HG03103 (cell line): ENCODE results near the gene TSPAN15.
"Not testable (repeated sequence)": the region's sequence is repeated elsewhere in the genome, so short reads cannot be mapped to it uniquely, and the experiment has no call there.

Experiments
- ATAC-seq: cut with Tn5 transposase; IDR thresholded peaks from one replicate; pipeline ENCODE4 v1.9.1; 2021; ENCODE audit warnings: low read depth; ENCODE audit not compliant: unreplicated experiment

Gene TSPAN15

GRCh38 chr10:69481811-69482524 is 30.7 kb downstream of the TSPAN15 start:
- no peak for ATAC-seq

- ATAC-seq, result no peak
These were observed 32.7 kb downstream of the TSPAN15 start for GRCh38 chr10:69483963-69484362.

- no peak for ATAC-seq
These were observed 33.5 kb downstream of the TSPAN15 start for GRCh38 chr10:69484736-69485135.

- no peak for ATAC-seq
These were observed 35.9 kb downstream of the TSPAN15 start for GRCh38 chr10:69486922-69487730.

GRCh38 chr10:69488149-69488844 is 37.0 kb downstream of the TSPAN15 start:
- not testable (repeated sequence) for ATAC-seq

- not testable (repeated sequence) for ATAC-seq
These were observed 37.6 kb downstream of the TSPAN15 start for GRCh38 chr10:69488856-69489255.

GRCh38 chr10:69489506-69490090 is 38.3 kb downstream of the TSPAN15 start:
- ATAC-seq, result no peak

- ATAC-seq, result no peak
These were observed 39.6 kb downstream of the TSPAN15 start for GRCh38 chr10:69490876-69491275.

GRCh38 chr10:69491611-69492010 is 40.3 kb downstream of the TSPAN15 start:
- ATAC-seq, result no peak

- no peak for ATAC-seq
These were observed 41.0 kb downstream of the TSPAN15 start for GRCh38 chr10:69492091-69492745.

- ATAC-seq, result no peak
These were observed 41.6 kb downstream of the TSPAN15 start for GRCh38 chr10:69492746-69493462.

- no peak for ATAC-seq
These were observed 43.6 kb downstream of the TSPAN15 start for GRCh38 chr10:69494626-69495558.

GRCh38 chr10:69495666-69496065 is 44.4 kb downstream of the TSPAN15 start:
- ATAC-seq, result no peak

- no peak for ATAC-seq
These were observed 45.3 kb downstream of the TSPAN15 start for GRCh38 chr10:69496352-69497230.

- no peak for ATAC-seq
These were observed 45.9 kb downstream of the TSPAN15 start for GRCh38 chr10:69497231-69497561.

GRCh38 chr10:69497611-69498390 is 46.5 kb downstream of the TSPAN15 start:
- no peak for ATAC-seq
